Muscle layer of colon (tissue), 2 donors: ENCODE data around the gene NDUFS6.
"Not testable (repeated sequence)": the region's sequence is repeated elsewhere in the genome, so short reads cannot be mapped to it uniquely, and the experiment has no call there.

Source experiments
- H3K27ac ChIP-seq: one replicate; pipeline ENCODE4 v1.7.0; 2013; ENCODE audit warnings: low read depth, mild to moderate bottlenecking, low read length, moderate library complexity
- H3K27me3 ChIP-seq, 2 donors: one replicate each; pipeline ENCODE4 v1.7.0; 2013; ENCODE audit warnings: low read length in 2 of 2, mild to moderate bottlenecking in 2 of 2; ENCODE audit not compliant: insufficient read depth in 2 of 2, control insufficient read depth in 1 of 2
- H3K36me3 ChIP-seq: one replicate; pipeline ENCODE4 v1.7.0; 2013; ENCODE audit warnings: mild to moderate bottlenecking, low read length; ENCODE audit not compliant: insufficient read depth
- H3K4me1 ChIP-seq: one replicate; pipeline ENCODE4 v1.7.0; 2013; ENCODE audit warnings: mild to moderate bottlenecking, low read length; ENCODE audit not compliant: insufficient read depth
- H3K4me3 ChIP-seq, 2 donors: one replicate each; pipeline ENCODE4 v1.7.0; 2013; ENCODE audit warnings: low read length in 2 of 2, low read depth in 1 of 2, mild to moderate bottlenecking in 1 of 2, moderate library complexity in 1 of 2
- H3K9ac ChIP-seq: one replicate; pipeline ENCODE4 v1.7.0; 2013; ENCODE audit warnings: low read length
- H3K9me3 ChIP-seq: one replicate; pipeline ENCODE4 v1.7.0; 2013; ENCODE audit warnings: mild to moderate bottlenecking, low read length
- donor health status: abdominal sarcoma.
- donor health status: Adenocarcinoma of cecum.

The NDUFS6 gene

DNA sequence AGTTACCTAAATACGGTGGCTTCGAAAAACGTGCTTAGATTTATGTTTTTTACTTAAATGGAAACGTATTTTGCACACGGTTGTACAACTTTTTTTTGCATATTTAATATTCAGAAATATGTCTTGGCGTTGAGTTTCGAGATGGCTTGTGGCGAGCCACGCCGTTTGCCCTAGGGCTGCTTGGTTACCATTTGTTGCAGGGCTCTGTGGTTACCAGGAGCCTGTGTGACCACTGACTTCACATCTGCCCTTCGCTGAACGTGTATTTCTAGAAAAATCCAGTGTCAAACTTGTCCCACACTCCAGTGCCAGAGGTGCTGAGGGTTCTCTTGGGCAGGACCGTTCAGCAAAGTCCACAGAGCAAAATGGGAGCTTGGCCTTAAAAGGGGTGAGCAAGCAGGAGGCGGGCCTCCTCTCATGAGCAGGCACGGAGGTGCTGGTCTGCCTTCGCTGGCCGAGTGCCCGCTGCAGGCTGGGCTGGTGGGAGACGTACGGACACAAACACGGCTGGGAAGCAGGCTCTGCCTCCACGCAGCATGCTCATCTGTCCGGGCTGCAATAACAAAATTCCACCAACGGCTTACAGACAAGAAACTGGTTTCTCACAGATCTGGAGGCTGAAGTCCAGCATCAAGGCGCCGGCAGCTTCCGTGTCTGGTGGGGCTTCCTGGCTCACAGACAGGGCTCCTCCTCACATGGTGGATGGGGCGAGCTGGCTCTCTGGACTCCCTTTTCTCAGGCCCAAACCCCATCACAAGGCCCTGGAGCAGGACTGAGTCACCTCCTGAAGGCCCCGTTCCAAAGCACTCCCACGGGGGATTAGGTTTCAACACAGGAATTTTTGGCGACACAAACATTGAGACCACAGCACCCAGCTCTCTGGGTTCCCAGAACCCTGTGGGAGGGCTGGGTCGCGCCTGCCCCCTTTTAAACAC, 7.0 kb upstream of the NDUFS6 start:
- Histone ChIP-seq H3K9ac (no peak overlapping the region), H3K27ac (no peak overlapping the region), H3K4me1 (peaks cover 6% of the 10 kb centered on the region)

DNA sequence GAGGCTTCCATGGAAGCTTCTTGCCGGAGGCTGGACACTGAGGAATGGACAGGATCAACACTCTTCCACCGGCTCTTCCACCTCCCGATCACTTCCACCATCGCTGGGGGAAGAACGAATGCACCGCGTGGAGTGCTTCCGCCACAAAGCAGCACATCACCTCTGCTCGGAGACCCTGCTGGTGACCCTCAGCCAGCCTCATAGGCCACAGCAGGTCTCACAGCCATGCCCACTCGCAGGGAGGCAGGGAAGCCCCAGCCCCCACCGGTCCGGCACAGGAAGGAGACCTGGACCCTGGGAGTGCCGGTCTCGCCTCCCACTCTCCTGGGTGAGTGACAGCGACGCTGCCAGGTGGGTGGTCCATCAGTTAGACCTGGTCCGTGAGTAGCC, 6.3 kb upstream of the NDUFS6 start:
- peaks cover 19% of the 10 kb centered on the region for H3K36me3 ChIP-seq
- no peak overlapping the region for H3K27ac ChIP-seq
- H3K9me3 ChIP-seq = no peaks in the 10 kb centered on the region
- peaks cover 6% of the 10 kb centered on the region for H3K4me1 ChIP-seq
- no peak overlapping the region for H3K9ac ChIP-seq
- H3K4me3 ChIP-seq = no peak overlapping the region
- no peaks in the 10 kb centered on the region for H3K27me3 ChIP-seq

More for the DNA sequence above, 7.0 kb upstream of the NDUFS6 start:
- Histone ChIP-seq H3K4me3 (no peak overlapping the region), H3K9me3 (no peaks in the 10 kb centered on the region), H3K36me3 (peaks cover 19% of the 10 kb centered on the region), H3K27me3 (no peaks in the 10 kb centered on the region)

DNA sequence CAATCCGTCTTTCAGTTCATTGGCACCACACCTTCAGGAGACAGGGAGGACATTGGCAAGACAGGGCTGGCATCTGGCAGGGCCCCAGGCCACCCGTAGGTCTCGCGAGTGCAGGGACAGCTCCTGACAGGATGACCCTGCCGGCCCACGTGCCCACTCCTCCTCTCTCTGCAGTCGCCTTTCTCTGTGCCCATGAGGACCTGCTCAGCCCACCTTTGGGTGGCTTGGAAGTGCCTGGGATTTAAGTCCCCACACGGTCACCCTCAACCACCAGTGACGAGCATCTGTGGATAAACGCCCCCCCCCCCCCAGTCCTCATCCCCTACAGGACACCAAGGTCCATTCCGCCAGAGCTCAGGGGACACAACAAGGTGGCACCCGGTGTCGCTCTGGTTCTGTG, 5.7 kb upstream of the NDUFS6 start:
- H3K27me3 ChIP-seq = no peaks in the 10 kb centered on the region
- H3K27ac ChIP-seq = no peak overlapping the region
- H3K4me1 ChIP-seq = peaks cover 6% of the 10 kb centered on the region
- no peak overlapping the region for H3K9ac ChIP-seq
- no peaks in the 10 kb centered on the region for H3K9me3 ChIP-seq
- H3K4me3 ChIP-seq = no peak overlapping the region
- H3K36me3 ChIP-seq = peaks cover 19% of the 10 kb centered on the region

DNA sequence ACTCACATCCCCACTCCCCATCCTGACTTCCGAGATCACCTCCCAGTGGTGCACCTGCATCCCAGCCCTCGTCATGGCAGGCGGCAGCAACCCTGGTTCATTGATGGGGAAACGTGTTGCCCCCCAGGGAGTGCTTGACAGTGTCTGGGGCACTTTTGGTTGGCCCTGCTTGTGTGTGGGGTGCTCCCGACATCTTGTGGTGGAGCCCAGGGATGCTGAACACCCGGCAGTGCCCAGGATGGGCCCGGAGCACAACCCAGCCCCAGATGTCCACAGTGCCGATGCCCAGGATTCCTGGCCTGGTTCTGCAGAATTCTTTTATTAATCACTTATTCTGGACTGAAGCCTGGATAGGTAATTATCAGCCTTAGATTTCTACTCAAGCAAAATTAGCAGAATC, 5.3 kb upstream of the NDUFS6 start:
- H3K27me3 ChIP-seq = no peaks in the 10 kb centered on the region
- no peak overlapping the region for H3K9ac ChIP-seq
- H3K36me3 ChIP-seq = peaks cover 19% of the 10 kb centered on the region
- H3K9me3 ChIP-seq = no peaks in the 10 kb centered on the region
- H3K27ac ChIP-seq = no peak overlapping the region
- no peak overlapping the region for H3K4me3 ChIP-seq
- peaks cover 6% of the 10 kb centered on the region for H3K4me1 ChIP-seq

DNA sequence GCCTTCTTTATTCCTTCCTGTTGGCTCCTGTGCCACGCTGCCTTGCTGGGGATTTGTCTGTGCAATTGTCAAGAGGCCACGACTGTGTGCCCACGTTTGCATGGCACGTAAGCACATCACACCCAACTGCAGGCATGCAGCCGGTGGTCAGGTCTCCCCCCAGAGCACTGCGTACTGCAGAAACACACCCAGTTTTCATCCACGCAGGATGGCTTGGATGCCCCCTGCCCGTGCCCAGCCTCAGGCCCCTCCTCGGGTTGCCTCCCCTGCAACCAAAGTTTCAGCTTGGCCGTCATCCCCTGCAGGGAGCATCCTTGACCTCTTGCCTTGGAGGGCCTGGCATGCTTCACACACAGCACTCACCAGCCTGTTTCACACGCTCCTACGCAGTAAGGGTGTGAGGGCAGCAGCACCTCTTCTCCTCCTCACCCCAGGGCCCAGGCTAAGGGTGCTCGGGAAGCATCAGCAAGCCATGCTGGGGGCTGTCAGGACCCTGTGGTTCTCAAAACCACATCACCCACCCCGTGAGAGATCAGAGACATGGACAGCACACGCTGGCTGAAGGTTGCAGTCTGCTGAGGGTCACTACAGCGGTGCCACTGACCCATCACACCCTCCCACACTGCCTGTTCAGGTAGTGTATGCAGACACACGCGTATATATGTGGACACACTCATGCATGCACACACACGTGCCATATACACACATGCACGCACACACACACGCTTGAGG, 4.7 kb upstream of the NDUFS6 start:
- H3K9ac ChIP-seq = no peak overlapping the region
- H3K27me3 ChIP-seq = no peaks in the 10 kb centered on the region
- H3K9me3 ChIP-seq = no peaks in the 10 kb centered on the region
- H3K27ac ChIP-seq = no peak overlapping the region
- H3K4me3 ChIP-seq = no peak overlapping the region
- H3K36me3 ChIP-seq = peaks cover 19% of the 10 kb centered on the region
- H3K4me1 ChIP-seq = peaks cover 6% of the 10 kb centered on the region

DNA sequence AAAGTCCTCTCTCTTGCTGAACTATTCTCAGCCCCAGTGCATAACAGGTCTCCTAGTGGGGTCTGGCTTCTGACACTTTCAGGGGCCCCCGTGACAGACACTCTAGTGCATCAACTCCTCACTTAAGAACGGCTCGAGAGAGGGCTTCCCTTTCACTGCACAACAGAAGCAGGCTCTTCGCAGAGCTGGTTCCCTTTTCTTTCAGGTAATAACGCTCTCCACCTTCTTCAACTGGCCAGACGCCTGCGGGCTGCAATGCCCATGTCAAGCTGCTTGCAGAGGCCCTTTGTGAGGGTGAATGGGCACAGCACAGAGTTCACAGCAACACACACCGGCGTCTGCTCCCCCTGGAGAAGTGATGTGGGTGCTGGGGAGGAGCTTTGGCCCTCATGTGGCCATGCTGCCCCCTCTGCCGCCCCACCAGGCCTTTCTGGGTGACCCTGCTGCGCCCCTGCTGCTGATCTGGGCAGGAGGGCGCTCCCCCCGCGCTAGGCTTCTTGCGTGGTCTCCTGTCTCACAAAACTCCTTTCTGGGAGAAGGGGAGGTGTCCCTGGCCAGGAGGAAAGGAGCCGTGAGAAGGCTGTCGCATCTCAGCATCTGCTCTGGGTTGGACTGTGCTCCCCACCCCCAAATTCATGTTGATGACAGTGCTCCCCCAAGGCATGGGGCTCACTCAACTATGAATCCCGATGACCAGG, 4.0 kb upstream of the NDUFS6 start:
- Histone ChIP-seq H3K36me3 (peaks cover 19% of the 10 kb centered on the region), H3K9ac (no peak overlapping the region), H3K27me3 (no peaks in the 10 kb centered on the region), H3K4me3 (no peak overlapping the region), H3K4me1 (peaks cover 12% of the 10 kb centered on the region), H3K27ac (no peak overlapping the region), H3K9me3 (no peaks in the 10 kb centered on the region)

DNA sequence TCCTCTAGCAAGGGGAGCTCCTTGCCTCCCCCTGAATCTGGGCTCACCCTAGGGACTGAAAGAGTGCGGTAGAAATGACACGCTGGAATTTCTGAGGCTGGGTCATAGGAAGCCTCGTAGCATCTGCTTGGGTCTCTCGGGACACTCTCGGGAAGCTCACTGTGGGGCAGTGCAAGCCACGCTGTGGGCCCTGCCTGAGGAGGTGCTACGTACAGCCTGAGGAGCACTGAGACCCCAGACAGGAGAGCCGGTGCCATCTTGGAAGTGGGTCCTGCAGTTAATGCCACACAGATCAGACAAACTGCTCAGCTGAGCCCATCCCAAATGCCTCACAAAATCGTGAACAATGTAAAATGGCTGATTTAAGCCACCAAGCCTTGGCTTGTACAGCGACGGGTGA, 3.4 kb upstream of the NDUFS6 start:
- no peak overlapping the region for H3K9ac ChIP-seq
- H3K36me3 ChIP-seq = peaks cover 23% of the 10 kb centered on the region
- no peaks in the 10 kb centered on the region for H3K27me3 ChIP-seq
- H3K9me3 ChIP-seq = no peaks in the 10 kb centered on the region
- H3K27ac ChIP-seq = no peak overlapping the region
- no peak overlapping the region for H3K4me3 ChIP-seq
- H3K4me1 ChIP-seq = peaks cover 18% of the 10 kb centered on the region

DNA sequence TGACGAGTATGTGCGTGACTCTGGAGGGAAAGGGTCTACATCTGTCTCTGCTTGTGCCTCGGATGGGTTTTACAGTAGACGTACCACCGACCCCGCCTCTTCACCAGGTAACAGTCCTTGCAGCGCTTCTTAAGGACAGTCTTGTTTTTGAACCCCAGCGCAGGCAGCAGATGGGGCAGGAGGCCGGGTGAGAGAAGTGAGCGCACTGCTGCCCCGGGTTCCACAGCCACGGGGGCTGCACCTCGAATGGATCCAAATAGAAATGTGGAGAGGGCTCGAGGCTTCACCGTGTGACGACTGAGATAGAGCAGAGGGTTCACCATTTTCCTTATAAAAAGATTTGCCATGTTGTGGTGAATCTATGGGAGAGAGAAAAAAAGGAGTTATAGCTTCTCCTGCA, 2.6 kb upstream of the NDUFS6 start:
- Histone ChIP-seq H3K4me1 (peaks cover 22% of the 10 kb centered on the region), H3K9ac (peak overlapping the region; percentile 61), H3K36me3 (peaks cover 30% of the 10 kb centered on the region), H3K4me3 (peak overlapping the region in 1 of 2 donors; percentile 77)
- H3K27ac ChIP-seq, H3K27me3 ChIP-seq, H3K9me3 ChIP-seq: not testable (repeated sequence)

DNA sequence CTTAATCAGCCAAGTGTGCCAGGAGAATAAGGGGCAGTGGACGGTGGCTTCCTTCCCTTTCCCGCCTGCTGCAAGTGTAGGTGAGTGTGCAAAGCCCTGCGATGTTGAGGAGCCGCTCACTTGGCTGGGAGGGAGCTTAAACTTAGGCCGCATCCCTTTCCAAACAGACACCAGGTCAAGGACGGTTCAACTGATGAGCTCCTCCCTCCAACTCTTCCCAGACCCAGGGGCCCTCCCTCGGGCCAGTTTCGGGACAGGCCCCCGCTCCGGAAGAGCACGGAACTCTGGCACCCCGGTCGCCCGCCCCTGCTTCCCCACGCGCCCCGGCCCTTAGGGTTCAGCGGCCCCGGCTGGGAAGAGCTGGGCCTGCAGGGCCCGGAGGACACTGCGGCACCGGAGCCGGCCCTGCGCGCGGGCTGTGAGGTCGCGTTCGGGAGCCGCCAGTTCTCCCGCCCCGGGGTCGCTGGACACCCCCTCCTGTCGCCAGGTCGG, 2.1 kb upstream of the NDUFS6 start:
- Histone ChIP-seq H3K27ac (peak overlapping the region; percentile 71), H3K9ac (peak overlapping the region; percentile 61), H3K36me3 (peaks cover 36% of the 10 kb centered on the region), H3K9me3 (no peaks in the 10 kb centered on the region), H3K4me3 (peak overlapping the region; percentile 37 to 77), H3K4me1 (peaks cover 22% of the 10 kb centered on the region), H3K27me3 (no peaks in the 10 kb centered on the region)

DNA sequence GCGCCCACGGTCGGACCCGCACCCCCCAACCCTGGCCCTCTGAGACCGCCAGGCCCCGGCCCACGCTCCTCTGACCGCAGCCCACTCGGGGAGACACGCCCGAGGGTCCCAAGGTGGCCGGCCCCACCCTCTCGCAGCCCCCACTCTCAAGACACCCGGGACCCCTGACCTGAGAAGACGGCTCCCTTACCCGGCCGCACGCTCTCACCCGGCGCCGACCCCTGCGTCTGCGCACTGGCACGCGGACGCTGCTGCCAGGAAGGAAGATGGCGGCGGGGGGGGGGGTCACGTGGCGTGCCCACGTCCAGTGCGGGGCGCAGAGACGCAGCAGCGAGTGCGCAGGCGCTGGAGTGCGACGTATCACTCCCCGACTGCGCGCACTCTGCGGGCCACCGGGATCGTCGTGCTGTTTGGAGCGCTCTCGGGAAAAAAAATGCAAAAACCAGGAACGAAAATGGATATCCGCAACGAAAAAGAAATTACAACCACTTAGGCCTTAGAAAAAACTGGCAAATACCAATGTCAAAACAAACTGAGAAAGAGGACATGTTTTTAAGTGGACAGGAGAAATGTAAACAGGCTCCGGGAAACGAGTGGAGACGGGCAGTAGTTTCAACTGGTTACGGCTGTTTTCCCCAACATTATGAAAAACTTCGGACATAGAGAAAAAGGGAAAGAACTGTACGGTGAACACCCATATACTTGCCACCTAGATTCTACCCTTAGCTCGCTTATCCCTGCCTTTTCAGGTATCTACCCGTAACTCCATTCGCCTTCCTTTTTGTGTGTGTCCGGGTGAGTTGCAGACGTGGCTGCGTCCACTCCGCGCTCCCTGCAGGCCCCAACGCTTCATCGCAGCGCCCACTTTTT, 1.4 kb upstream of the NDUFS6 start, which contains the start of gene MRPL36:
TSS of gene MRPL36 (minus strand) at position 236 of the 870 bp plus-strand sequence. CDS start 902 bp downstream, outside the sequence.
- H3K9me3 ChIP-seq = no peaks in the 10 kb centered on the region
- H3K4me3 ChIP-seq = peak within 1 kb of the TSS; percentile 86 to 90
- H3K27ac ChIP-seq = peak within 1 kb of the TSS; percentile 71
- no peaks in the 10 kb centered on the region for H3K27me3 ChIP-seq
- H3K4me1 ChIP-seq = peaks cover 22% of the 10 kb centered on the region
- peaks cover 41% of the 10 kb centered on the region for H3K36me3 ChIP-seq
- peak within 1 kb of the TSS; percentile 61 for H3K9ac ChIP-seq
